GM18858 (cell line): ENCODE data around the gene PRSS21.

Experiments used
- ATAC-seq: cut with Tn5 transposase; IDR thresholded peaks from one replicate; pipeline ENCODE4 v1.9.1; 2021; ENCODE audit not compliant: unreplicated experiment

The PRSS21 gene

GRCh38 chr16:2816751-2817339 is at the start of gene PRSS21:
PRSS21 (plus strand) TSS chr16:2817237; CDS start chr16:2817269, 32 bp downstream.
- no peak for ATAC-seq

DNA sequence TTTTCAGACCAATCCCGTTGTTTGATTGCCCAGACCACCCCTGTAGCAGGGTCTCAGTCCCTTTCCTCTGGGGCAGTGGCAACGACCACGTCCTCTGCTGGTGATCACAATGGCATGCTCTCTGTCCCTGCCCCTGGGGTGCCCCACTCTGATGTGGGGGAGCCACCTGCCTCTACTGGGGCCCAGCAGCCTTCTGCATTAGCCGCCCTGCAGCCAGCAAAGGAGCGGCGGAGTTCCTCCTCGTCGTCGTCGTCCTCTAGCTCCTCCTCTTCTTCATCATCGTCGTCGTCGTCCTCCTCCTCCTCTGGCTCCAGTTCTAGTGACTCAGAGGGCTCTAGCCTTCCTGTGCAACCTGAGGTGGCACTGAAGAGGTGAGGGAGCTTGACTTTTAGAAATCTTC is 49.1 kb upstream of the PRSS21 start:
- no peak for ATAC-seq

DNA sequence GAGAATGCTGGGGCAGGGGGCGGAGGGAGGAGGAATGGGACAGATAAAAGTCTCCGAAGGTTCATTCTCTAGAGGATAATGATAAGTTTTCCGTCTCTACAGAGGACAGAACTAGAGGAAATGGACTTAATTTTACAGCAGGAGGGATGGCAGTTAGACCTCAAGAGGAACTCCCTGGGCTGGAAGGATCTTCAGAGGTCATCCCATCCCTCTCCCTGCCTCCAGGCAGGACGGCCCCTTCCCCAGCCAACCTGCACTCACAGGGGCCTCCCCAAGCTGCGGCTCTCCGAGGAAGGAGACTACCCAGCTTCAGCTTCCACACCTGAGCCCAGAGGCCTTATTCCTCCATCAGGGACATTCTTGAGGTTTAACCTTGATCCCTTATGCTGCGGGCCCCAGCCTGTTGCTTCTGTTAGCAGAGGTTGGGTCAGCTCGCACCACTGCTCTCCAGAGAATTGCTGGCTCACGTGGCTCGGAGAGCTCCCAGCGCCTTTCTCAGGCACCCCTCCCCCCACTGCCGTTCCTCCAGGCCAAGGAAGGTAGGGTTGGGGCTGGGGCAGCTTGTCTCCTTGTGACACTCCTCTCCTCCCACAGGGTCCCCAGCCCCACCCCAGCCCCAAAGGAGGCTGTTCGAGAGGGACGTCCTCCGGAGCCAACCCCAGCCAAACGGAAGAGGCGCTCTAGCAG is 48.5 kb upstream of the PRSS21 start:
- ATAC-seq = no peak

DNA sequence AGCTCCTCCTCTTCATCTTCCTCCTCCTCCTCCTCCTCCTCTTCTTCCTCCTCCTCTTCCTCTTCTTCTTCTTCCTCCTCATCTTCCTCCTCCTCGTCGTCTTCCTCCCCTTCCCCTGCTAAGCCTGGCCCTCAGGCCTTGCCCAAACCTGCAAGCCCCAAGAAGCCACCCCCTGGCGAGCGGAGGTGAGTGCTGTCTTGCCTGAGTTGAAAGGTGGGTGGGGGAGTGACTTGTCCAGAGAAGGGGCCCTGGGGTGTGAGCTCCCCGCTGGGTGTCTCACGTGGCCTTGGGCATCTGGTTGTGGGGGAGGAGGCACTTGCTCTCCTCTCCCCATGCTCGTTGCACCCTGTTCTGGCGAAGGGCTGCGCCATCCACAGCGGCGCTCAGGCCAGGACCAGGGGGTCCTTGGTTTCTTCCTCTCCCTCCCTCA is 47.9 kb upstream of the PRSS21 start:
- no peak for ATAC-seq

DNA sequence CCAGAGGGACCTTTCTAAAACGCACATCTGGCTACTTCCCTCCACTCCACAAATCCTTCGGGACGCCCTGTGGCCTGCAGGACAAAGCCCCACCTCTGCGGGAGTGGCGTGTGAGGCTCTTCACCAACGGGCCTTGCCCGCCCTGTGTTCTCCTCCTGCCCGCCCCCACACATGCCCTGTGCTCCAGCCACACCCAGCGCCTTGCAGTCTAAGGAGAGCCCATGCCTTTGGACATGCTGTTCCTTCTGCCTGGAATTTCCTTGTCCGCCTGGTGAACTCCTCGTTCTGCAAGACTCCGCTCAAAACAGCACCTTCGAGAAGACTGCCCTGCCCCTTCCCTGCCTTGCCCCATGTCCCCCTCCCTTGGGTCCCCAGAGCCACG is 47.4 kb upstream of the PRSS21 start:
- ATAC-seq = no peak

DNA sequence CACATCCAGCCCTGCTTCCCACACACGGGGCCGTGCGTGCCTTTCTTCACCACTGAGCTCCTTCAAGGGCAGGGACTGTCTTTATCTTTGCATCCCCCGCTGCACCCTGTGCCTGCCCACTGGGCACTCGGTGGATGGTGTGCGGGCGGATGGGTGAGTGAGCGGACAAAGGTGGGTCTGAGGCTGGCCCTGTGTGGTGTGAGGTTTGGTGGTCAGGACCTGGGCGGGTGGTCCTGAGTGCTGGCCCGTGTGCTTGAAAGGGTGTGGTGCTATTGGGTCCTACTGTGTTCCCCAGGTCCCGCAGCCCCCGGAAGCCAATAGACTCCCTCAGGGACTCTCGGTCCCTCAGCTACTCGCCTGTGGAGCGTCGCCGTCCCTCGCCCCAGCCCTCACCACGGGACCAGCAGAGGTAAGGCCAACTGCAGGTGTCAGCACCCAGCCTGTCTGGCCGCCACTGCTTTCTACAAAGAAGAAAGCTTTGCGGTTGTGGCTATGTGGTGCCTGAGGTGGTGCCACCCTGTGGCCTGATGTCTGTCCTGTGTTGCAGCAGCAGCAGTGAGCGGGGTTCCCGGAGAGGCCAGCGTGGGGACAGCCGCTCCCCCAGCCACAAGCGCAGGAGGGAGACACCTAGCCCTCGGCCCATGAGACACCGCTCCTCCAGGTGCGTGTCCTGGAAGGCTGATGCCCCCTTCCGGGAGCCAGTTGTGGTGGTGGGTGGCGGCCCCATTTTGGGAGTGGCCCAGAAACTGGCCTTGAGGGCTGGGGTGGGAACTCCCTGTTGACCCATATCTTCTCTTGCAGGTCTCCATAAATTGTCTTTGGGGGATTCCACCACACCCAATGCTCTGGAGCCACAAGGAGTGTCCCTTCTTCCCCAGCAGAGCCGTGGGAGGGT is 46.7 kb upstream of the PRSS21 start:
- no peak for ATAC-seq

- ATAC-seq = no peak
Observed at GRCh38 chr16:2771496-2772402, 45.3 kb upstream of the PRSS21 start.

- ATAC-seq = no peak
Observed at GRCh38 chr16:2773188-2773968, 43.7 kb upstream of the PRSS21 start.

DNA sequence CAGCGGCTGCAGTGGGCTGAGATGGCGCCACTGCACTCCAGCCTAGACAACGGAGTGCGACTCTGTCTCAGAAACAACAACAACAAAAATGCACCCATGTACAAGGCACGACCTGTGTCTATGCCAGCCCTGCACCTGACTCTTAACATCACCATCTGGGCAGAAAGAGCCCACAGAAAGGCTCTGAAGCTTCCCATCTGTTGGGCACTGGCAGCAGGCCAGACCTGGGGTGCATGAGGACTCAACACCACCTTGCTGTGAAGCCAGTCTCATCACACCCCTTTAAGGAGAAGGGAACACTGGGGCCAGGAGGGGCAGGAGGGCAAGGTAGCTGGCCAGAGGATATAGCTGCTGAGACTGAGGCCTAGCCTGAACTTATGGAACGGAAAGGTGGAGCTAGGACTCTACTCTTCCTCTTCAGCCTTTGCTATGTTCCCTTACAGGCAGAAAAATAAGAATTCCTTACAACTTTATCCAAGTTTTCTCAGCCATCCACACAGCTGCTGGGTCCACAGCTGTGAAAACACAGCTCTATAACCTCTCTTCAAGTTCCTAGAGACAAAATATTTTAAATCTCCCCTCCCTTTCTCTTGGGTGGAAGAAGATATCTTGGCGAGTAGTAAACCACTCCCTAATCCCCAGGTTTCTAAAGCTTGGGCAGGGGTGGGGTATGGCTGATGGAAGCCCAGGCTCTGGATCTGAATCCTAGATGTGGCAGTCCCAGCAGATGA is 42.7 kb upstream of the PRSS21 start:
- no peak for ATAC-seq

DNA sequence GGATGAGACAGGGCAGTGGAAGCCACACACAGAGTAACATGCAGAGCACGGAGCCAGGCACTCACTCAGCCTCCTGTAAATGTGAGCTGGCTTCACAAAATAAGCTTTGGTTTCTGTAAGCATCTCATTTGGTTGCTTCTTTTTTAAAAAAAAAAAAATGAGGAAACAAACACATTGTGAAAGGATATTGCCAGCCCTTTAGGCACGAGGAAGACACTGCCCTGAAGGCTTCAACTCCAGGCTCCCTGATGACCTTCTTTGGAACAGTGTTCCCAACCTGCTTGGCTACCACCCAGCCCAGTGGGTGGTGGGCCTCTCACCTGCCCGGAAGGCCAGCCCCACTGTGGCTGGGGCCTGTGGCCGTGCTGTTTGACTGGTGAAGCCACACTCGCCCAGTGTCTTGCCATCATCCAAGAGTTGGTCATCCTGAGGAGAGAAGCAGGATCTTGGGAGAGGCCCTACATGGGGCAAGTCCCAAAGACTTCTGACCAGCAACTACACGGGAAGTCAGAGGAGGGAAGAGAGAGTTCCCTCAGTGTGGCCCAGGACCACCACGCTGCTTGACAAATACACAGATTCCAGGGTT is 41.8 kb upstream of the PRSS21 start:
- ATAC-seq = no peak

GRCh38 chr16:2775765-2776499 is 41.1 kb upstream of the PRSS21 start:
- ATAC-seq = no peak

DNA sequence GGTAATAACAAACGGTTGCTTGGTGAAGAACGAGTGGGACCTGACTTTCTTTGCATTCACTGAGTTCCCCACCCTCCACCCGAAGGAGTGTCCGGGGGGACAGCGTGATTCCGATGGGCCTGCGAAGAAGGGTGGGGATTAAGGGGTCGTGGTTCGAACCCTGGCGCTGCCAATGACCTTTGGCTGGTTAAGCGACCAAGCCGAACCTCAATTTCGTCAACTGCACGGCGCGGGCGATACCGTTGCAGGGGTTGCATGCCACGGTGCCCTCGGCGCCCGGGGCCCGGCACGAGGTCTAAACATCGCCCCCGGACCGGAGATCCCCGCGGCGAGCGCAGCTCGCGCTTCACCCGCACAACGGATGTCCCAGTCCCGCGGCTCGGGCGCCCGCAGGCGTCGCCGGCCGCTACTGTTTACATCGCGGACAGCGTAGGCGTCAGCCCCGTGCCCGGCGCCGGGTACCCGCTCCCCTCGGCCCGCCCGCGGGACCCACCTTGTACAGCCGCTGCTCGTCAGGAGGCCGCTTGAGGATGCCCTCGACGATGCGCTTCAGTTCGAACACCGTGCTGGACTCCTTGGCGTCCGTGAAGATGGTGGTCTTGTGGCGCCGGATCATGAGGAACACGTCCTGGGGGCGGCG is 40.4 kb upstream of the PRSS21 start:
- peak; percentile 21 for ATAC-seq

DNA sequence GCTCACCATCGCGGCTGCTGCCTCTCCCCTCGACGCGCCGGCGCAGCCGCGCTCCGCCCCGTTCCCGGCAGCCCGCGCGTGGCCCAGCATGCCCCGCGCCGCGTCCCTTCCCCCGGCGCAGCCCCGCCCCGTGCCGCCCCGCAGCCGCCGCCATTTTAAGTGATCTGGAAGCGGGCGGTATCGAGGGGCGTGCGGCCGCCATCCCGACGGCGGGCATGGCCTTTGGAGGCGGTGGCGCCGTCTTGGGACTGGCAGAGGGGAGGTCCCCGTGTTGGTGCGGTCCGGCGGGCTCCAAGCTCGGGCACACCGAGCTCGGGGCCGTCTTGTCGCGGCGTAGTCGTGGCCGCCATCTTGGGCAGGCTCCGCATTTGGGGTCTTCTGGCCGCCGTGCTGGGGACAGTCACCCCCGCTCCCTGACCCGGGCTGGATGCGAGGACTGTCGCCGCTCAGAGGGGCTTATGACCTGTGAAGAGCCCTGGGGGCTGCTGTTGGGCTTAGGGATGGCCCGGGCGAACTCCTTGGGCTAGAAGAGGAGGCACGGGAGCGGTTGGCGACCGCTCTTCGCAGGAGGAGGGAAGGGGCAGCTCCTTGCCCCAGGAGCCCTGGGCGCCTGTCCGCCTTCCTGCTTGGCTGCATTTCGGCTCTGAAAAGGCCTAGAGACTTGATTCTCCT is 39.7 kb upstream of the PRSS21 start, which contains the start of gene ELOB:
Gene ELOB (minus strand): TSS at position 50 of the 672 bp plus-strand sequence. CDS start 41 bp downstream, at position 9.
- ATAC-seq = peak; percentile 48

DNA sequence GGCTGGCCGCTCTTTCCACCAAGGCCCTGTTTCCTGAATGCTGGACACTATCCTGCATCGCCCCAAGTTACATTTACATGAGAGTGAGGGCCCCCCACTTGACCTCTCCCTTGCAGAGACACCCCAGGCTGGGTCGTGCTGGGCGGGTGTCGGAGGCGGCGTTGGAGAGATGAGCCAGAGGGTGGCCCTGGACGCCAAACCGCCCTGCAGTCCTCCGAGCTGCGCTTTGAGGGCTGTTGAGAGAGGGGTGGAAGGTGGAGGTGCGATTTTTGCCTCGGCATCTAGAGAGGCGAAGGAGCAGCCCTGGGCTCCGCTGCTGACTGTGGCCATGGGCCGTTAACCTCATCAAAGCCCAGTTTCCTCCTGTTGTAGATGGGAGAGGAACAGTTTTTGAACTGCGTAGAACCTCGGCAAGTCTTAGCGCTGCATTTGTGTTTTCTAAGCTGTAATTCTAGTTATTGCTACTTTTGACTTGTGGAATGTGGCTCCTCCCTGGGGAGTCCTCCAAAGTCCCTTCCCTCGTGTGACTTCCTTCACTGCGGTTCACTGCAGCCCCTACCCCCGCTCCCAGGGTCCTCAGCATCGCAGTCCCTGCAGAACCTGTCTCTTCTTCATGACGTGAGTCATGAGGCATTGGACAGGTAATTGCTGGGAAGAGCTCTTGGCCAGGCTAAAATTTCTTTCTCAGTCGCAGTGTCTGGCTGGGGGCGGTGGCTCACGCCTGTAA is 39.0 kb upstream of the PRSS21 start:
- ATAC-seq = no peak

- no peak for ATAC-seq
Observed at GRCh38 chr16:2778630-2778958, 38.4 kb upstream of the PRSS21 start.

- ATAC-seq = no peak
Observed at GRCh38 chr16:2779151-2779920, 37.7 kb upstream of the PRSS21 start.
